D721Med (cell line): ENCODE measurements around the gene TBC1D16.
"Not testable (repeated sequence)": the region's sequence is repeated elsewhere in the genome, so short reads cannot be mapped to it uniquely, and the experiment has no call there.

Source experiments
- DNase-seq: peaks from one replicate; pipeline ENCODE4 v3.0.0; 2011; ENCODE audit warnings: low spot score; ENCODE audit not compliant: insufficient read length
- FAIRE-seq: peaks from 2 replicates; lab custom pipeline; 2011; peaks lifted over from hg19 to GRCh38; lab: Jason Lieb, UNC
- TF ChIP-seq, protein P1 (sequence below): IDR thresholded peaks from 2 replicates; pipeline ENCODE4 v1.5.1; 2012; ENCODE audit warnings: mild to moderate bottlenecking, control low read depth; ENCODE audit not compliant: insufficient read depth; ENCODE audit errors: missing control alignments

TBC1D16 gene

DNA sequence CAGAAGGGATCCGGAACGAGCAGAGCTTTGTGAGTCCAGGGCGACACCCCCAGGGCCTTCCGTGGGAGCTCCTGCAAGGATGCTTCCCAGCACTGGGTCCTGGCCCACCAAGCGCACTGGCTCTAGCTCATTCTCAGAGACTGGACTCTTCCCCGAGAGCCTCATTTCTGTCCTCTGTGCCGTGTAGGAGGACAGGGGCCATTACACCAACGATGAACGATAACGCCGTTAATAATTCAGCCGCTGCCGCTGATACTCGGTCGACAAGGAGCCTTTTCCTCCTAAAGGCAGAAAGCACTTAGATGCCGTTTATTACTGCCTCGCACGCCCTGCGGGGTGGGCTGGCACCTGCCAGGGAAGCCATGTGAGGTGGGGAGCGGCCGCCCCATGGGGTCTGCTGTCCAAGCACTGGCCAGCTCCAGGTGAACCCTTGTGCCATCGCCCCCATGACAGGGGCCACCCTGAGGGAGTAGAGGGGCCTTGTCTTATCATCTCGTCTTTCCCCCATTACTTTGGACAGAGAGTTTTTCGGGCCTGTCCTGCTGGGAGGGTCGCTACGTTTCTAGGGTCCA is 33.5 kb downstream of the TBC1D16 start:
- FAIRE-seq = no peak
- TF ChIP-seq, protein P1, sequence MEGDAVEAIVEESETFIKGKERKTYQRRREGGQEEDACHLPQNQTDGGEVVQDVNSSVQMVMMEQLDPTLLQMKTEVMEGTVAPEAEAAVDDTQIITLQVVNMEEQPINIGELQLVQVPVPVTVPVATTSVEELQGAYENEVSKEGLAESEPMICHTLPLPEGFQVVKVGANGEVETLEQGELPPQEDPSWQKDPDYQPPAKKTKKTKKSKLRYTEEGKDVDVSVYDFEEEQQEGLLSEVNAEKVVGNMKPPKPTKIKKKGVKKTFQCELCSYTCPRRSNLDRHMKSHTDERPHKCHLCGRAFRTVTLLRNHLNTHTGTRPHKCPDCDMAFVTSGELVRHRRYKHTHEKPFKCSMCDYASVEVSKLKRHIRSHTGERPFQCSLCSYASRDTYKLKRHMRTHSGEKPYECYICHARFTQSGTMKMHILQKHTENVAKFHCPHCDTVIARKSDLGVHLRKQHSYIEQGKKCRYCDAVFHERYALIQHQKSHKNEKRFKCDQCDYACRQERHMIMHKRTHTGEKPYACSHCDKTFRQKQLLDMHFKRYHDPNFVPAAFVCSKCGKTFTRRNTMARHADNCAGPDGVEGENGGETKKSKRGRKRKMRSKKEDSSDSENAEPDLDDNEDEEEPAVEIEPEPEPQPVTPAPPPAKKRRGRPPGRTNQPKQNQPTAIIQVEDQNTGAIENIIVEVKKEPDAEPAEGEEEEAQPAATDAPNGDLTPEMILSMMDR = peak; percentile 2
- DNase-seq = no peak

DNA sequence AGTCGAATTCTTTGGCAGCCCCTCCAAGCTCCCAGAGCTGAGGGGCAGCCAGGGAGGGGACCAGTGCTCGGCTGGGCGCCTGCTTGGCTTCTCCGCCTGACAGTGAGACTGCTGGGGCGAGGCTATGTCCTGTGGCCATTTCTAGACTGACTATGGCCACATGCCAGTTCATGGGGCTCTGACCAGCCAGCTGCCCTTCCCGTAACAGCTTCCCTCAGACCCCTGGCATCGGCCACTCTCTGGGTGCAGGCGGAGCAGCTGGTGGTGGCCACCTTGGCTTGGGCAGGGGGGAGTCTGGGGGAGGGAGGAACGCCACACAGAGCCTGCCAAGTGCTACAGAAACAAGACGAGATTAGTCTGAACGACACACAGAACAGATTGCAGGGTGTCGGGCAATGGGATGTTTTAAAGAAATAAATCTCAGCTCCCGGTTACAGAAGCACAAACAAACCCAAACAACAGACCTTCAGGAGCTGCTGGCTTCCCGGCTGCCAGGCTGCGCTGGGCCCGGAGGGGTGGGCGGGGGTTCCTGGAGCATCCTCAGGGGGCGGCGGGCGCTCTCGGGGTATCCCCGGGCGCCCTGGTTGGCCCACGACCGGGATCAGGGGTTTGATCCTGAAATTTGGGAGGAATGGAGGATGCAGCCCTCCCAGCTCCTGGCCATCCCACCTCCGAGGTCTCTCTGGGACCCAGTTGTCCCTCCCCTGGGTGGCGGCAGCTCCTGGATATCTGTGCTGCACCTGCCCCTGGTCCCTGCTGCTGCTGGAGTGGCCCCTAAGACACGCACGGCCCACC is 34.5 kb downstream of the TBC1D16 start:
- DNase-seq (no peak), FAIRE-seq (no peak)
- TF ChIP-seq, protein P1 = no peak

DNA sequence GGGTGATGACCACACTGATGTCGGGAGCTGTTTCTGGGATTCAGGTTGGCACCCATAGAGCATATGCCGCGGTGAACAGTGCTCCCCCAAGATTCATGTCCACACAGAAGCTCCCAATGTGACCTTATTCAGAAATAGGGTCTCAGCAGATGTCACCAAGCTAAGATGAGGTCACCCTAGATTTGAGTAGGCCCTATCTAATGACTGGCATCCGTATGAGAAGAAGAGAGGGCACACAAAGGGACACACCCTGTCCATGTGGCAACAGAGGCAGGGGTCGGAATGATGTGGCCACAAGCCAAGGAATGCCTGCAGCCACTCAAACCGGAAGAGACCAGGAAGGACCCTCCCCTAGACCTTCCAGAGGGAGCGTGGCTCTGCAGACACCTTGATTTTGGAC is 35.5 kb downstream of the TBC1D16 start:
- TF ChIP-seq, protein P1 = no peak
- DNase-seq (no peak), FAIRE-seq (no peak)

DNA sequence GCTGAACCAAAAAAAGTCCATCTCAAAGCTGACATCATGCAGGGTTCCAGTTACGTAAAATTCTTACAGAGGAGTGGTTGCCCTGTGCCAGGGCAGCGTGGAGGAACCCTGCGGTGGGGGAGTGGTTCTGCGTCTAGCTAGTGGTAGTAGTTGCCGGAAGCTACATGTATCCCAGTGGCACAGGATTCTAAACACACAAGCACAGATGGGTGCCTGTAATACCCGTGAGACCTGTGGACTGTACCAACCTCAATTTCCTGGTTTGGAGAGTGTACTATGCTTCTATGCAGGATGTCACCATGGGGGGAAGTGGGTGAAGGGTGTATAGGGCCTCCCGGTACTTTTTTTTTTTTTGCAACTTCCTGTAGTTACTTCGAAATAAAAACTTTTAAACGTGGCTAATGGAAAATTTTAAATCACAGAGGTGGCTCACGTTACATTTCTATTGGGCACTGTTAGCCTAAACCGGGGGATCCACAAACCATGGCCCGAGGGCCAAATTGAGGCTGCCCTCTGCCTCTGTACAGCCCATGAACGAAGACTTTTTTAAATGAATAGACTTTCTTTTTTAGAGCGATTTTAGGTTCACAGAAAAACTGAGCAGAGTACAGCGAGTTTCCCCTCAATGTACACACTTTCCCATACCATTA is 38.5 kb downstream of the TBC1D16 start:
- no peak for FAIRE-seq
- TF ChIP-seq, protein P1 = no peak
- no peak for DNase-seq

DNA sequence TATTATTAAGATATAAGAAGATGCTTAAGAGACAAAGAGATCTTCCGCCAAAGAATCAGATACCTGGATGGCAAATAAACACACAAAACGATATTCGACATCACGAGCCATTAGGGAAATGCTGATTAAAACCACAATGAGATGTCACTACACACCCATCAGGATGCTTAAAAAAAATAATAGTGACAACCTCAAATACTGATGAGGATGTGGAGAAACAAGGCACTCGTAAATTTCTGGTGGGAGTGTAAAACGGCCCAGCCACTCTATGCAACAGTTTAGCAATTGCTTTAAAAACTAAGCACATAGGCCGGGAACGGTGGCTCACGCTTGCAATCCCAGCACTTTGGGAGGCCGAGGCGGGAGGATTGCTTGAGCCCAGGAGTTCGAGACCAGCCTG is 39.4 kb downstream of the TBC1D16 start:
- DNase-seq = no peak
- TF ChIP-seq, protein P1 = no peak
- FAIRE-seq = no peak

DNA sequence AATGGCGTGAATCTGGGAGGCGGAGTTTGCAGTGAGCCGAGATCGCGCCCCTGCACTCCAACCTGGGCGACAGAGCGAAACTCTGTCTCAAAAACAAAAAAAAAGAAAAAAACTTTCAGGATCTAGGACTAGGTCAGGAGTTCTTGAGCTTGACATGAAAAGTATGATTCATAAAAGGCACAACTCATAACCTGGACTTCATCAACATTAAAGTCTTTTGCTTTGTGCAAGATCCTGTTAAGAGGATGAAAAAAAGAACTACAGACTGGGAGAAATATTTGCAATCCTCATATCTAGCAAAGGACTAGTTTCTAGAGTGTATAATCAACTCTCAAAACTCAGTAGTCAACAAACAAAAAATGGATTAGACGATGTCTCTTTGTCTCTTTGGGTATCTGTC is 40.0 kb downstream of the TBC1D16 start:
- TF ChIP-seq, protein P1 = no peak
- no peak for DNase-seq
- FAIRE-seq = no peak

DNA sequence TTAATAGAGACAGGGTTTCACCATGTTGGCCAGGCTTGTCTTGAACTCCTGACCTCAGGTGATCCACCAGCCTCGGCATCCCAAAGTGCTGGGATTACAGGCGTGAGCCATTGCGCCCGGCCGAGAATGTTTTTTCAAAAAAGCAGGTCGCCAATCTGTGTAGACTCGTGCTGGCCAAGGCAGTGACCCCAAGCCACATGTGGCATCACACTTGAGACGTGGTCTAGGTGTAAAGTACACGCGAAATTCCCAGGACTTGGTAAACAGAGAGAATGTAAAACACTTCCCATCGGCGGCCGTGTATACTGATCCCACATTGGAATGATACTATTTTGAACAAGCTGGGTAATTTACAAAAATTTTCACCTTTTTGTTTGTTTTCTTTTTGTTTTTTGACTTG is 41.1 kb downstream of the TBC1D16 start:
- FAIRE-seq (no peak), DNase-seq (no peak)
- TF ChIP-seq, protein P1 = no peak

DNA sequence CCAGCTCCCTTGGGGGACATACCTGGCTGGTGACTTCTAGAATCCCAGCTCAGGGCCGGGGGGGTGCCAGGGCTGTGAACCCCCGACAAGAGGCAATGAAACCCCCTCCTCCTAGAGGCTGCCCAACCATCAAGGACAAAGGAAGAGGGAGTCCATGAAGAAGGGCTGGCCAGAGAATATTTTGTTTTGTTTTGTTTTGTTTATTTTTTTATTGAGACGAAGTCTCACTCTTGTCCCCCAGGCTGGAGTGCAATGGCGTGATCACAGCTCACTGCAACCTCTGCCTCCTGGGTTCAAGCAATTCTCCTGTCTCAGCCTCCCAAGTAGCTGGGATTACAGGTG is 41.5 kb downstream of the TBC1D16 start:
- DNase-seq, FAIRE-seq: not testable (repeated sequence)
